HEK293T (cell line): ENCODE results near the gene DNAI1.

Source experiments
- ELF4 ChIP-seq: fragments of 450-650 bp; IDR thresholded peaks from 2 replicates; pipeline ENCODE4 v1.6.1; 2017; ENCODE audit warnings: antibody characterized with exemption
- NFRKB ChIP-seq: fragments of 450-650 bp; IDR thresholded peaks from 2 replicates; pipeline ENCODE4 v1.6.1; 2016; ENCODE audit warnings: mild to moderate bottlenecking, moderate library complexity
- TARDBP ChIP-seq: fragments of 450-650 bp; IDR thresholded peaks from 2 replicates; pipeline ENCODE4 v1.6.1; 2016

GRCh38 chr9:34508463-34508862 is 49.9 kb downstream of the DNAI1 start:
- TF ChIP-seq ELF4 (no peak), TARDBP (no peak), NFRKB (no peak)
